Testis (tissue), 2 donors: Measurements from ENCODE around the gene AFM.

Experiments used
- POLR2A ChIP-seq: fragments of 450-650 bp; IDR thresholded peaks from one replicate; pipeline ENCODE4 v1.6.1; 2017; ENCODE audit warnings: antibody characterized with exemption, mild to moderate bottlenecking, moderate library complexity
- TF ChIP-seq, protein P1 (sequence below), 3 experiments: fragments of 450-650 bp in 2 of 3; fragments of 200-600 bp in 1 of 3; sonication (generic) in 1 of 3; IDR thresholded peaks; one replicate each; pipeline ENCODE4 v1.5.1; 2016 to 2019; ENCODE audit warnings: antibody characterized with exemption in 3 of 3, mild to moderate bottlenecking in 2 of 3, moderate library complexity in 1 of 3

DNA sequence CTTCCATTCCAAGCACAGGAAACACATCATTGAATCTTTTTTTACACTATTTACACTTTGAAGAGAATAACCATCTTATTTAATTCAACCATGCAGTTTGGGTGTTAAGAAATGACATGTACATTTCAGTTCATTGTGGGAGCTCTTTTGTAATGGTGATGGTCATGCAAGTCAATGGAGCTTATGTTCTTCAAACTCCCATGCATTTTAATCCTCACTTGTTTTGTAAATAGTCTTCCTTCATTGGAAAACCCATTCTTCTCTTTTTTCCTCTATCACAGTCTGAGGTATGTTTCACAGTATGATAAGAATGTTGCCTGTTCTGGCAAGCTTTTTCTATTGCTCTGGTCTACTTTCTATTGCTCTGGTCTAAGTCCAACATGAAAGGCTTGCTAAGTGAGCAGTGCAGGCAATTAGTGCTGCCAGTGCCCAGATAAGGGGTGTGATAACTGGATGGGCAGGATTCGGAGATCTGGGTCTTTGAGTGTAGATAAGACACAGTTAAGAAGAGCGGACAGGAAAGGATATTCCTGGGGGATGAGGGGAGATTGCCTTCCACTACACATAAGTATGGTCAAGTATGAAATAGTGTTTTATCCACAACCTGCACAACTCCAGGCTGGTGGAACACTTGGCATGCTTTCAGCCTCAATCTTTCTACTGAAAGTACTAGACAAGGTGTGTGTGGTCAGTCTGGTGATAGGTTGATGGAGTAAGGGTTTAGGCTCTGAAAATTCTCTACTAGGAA lies 28.4 kb upstream of the AFM start:
- TF ChIP-seq, protein P1, sequence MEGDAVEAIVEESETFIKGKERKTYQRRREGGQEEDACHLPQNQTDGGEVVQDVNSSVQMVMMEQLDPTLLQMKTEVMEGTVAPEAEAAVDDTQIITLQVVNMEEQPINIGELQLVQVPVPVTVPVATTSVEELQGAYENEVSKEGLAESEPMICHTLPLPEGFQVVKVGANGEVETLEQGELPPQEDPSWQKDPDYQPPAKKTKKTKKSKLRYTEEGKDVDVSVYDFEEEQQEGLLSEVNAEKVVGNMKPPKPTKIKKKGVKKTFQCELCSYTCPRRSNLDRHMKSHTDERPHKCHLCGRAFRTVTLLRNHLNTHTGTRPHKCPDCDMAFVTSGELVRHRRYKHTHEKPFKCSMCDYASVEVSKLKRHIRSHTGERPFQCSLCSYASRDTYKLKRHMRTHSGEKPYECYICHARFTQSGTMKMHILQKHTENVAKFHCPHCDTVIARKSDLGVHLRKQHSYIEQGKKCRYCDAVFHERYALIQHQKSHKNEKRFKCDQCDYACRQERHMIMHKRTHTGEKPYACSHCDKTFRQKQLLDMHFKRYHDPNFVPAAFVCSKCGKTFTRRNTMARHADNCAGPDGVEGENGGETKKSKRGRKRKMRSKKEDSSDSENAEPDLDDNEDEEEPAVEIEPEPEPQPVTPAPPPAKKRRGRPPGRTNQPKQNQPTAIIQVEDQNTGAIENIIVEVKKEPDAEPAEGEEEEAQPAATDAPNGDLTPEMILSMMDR (IDR thresholded peaks at IDR 0.05), result no peak
- TF ChIP-seq POLR2A, result no peak
